H1 (cell line): ENCODE data around the gene PRRG2. TPM values are rescaled to one million over a fixed set of nuclear protein-coding genes. Genes with fewer than 3 reads are reported as not detected.

Source experiments
- CTCF ChIA-PET: fragments of 300-600 bp; sonication (Branson Sonifier 250); formaldehyde crosslinking; loops from one replicate; lab custom pipeline; 2021; ENCODE audit not compliant: partially characterized antibody; lab: Charles Lee
- POLR2A ChIA-PET: fragments of 300-600 bp; sonication (Branson Sonifier 250); formaldehyde crosslinking; loops from one replicate; lab custom pipeline; 2021; ENCODE audit warnings: inconsistent platforms; ENCODE audit not compliant: partially characterized antibody; lab: Charles Lee
- DNase-seq, 2 experiments: peaks; one replicate each; pipeline versions ENCODE4 v3.0.0 to v3.0.0-alpha.2; 2010 to 2022; ENCODE audit warnings: low spot score in 2 of 2, low read depth in 1 of 2, mixed read lengths in 1 of 2
- FAIRE-seq: peaks from 2 replicates; lab custom pipeline; 2011; peaks lifted over from hg19 to GRCh38; lab: Jason Lieb, UNC
- H2AFZ ChIP-seq: 2 replicates; pipeline ENCODE4 v1.8.1; 2012; ENCODE audit warnings: low read length, inconsistent platforms
- H2AK5ac ChIP-seq: 2 replicates; pipeline ENCODE4 v1.6.1; 2013; ENCODE audit warnings: low read depth, low read length
- H2BK120ac ChIP-seq: replicated peaks from 2 replicates; pipeline ENCODE3; 2013; ENCODE audit warnings: low read depth, low read length, inconsistent platforms
- H2BK12ac ChIP-seq: 2 replicates; pipeline ENCODE4 v1.6.1; 2013; ENCODE audit warnings: low read depth, low read length
- H2BK15ac ChIP-seq: 2 replicates; pipeline ENCODE4 v1.6.1; 2013; ENCODE audit warnings: low read length
- H2BK20ac ChIP-seq: 2 replicates; pipeline ENCODE4 v1.6.1; 2013; ENCODE audit warnings: low read length
- H2BK5ac ChIP-seq: 2 replicates; pipeline ENCODE4 v1.6.1; 2013; ENCODE audit warnings: low read depth, low read length
- H3K14ac ChIP-seq: 2 replicates; pipeline ENCODE4 v1.6.1; 2013; ENCODE audit warnings: inconsistent platforms; ENCODE audit not compliant: insufficient read length
- H3K18ac ChIP-seq: 2 replicates; pipeline ENCODE4 v1.6.1; 2013; ENCODE audit warnings: low read length; ENCODE audit errors: extremely low read depth
- H3K23ac ChIP-seq: 2 replicates; pipeline ENCODE4 v1.6.1; 2013; ENCODE audit warnings: inconsistent platforms; ENCODE audit not compliant: insufficient read length
- H3K23me2 ChIP-seq: 2 replicates; pipeline ENCODE4 v1.6.1; 2013; ENCODE audit warnings: low read depth, low read length
- H3K27ac ChIP-seq: 2 replicates; pipeline ENCODE4 v1.6.1; 2011; ENCODE audit warnings: low read depth, low read length, inconsistent platforms
- H3K27me3 ChIP-seq, 4 experiments: replicated peaks in 1 of 4; 1 replicate in 1 of 4; 2 replicates in 3 of 4; pipeline versions ENCODE4 v1.6.1 to v1.8.1; 2011 to 2013; ENCODE audit warnings: low read length in 3 of 4, mild to moderate bottlenecking in 3 of 4, inconsistent platforms in 2 of 4, mixed read lengths in 2 of 4, moderate library complexity in 1 of 4; ENCODE audit not compliant: control insufficient read depth in 3 of 4, insufficient read depth in 3 of 4; ENCODE audit errors: extremely low read depth in 1 of 4
- H3K36me3 ChIP-seq, 4 experiments: 2 replicates each; pipeline versions ENCODE4 v1.6.1 to v1.8.1; 2011 to 2013; ENCODE audit warnings: mild to moderate bottlenecking in 4 of 4, low read length in 3 of 4, moderate library complexity in 2 of 4, control low read depth in 1 of 4, inconsistent platforms in 1 of 4; ENCODE audit not compliant: insufficient read depth in 4 of 4, control insufficient read depth in 2 of 4
- H3K4ac ChIP-seq: replicated peaks from 2 replicates; pipeline ENCODE3; 2013; ENCODE audit warnings: low read length, low read depth, mixed read lengths, inconsistent platforms; ENCODE audit not compliant: insufficient read length
- H3K4me1 ChIP-seq, 4 experiments: replicated peaks in 1 of 4; 1 replicate in 1 of 4; 2 replicates in 3 of 4; pipeline versions ENCODE4 v1.6.1 to v1.8.1; 2011 to 2013; ENCODE audit warnings: low read length in 3 of 4, inconsistent platforms in 2 of 4, mixed read lengths in 1 of 4; ENCODE audit not compliant: insufficient read depth in 4 of 4, control insufficient read depth in 3 of 4
- H3K4me2 ChIP-seq, 2 experiments: 2 replicates each; pipeline versions ENCODE4 v1.6.1 to v1.8.1; 2011 to 2013; ENCODE audit warnings: low read depth in 2 of 2, low read length in 2 of 2, control low read depth in 1 of 2, inconsistent platforms in 1 of 2, mild to moderate bottlenecking in 1 of 2; ENCODE audit not compliant: insufficient read depth in 1 of 2
- H3K4me3 ChIP-seq, 4 experiments: fragments of 200-600, 300-600 bp in 1 of 4; sonication (generic), shearing (Covaris generic), sonication (Bioruptor Twin) in 1 of 4; 2 replicates each; pipeline versions ENCODE4 v1.5.1 to v1.8.1; 2011 to 2016; ENCODE audit warnings: low read length in 4 of 4, low read depth in 3 of 4, control low read depth in 2 of 4, inconsistent platforms in 2 of 4, mild to moderate bottlenecking in 2 of 4, mixed read lengths in 1 of 4, moderate library complexity in 1 of 4; ENCODE audit not compliant: insufficient read depth in 2 of 4; ENCODE audit errors: extremely low read depth in 1 of 4
- H3K56ac ChIP-seq: replicated peaks from 2 replicates; pipeline ENCODE3; 2013; ENCODE audit warnings: low read depth, mild to moderate bottlenecking, mixed read lengths, low read length, inconsistent platforms; ENCODE audit not compliant: insufficient read length
- H3K79me1 ChIP-seq: 2 replicates; pipeline ENCODE4 v1.6.1; 2013; ENCODE audit warnings: low read depth, low read length, control low read depth
- H3K79me2 ChIP-seq, 2 experiments: 2 replicates each; pipeline versions ENCODE4 v1.6.1 to v1.8.1; 2012 to 2013; ENCODE audit warnings: low read length in 2 of 2, mild to moderate bottlenecking in 2 of 2, inconsistent platforms in 1 of 2; ENCODE audit not compliant: insufficient read depth in 2 of 2, control insufficient read depth in 1 of 2
- H3K9ac ChIP-seq, 4 experiments: replicated peaks in 1 of 4; 1 replicate in 1 of 4; 2 replicates in 3 of 4; pipeline versions ENCODE4 v1.6.1 to v1.8.1; 2011 to 2013; ENCODE audit warnings: low read depth in 3 of 4, low read length in 3 of 4, control low read depth in 2 of 4, mild to moderate bottlenecking in 2 of 4, moderate library complexity in 2 of 4, inconsistent platforms in 1 of 4; ENCODE audit errors: extremely low read depth in 1 of 4
- H3K9me3 ChIP-seq, 2 experiments: 2 replicates each; pipeline versions ENCODE4 v1.6.1 to v1.8.1; 2012 to 2013; ENCODE audit warnings: mild to moderate bottlenecking in 2 of 2, moderate library complexity in 2 of 2, control low read depth in 1 of 2, inconsistent platforms in 1 of 2, low read depth in 1 of 2, low read length in 1 of 2, mixed read lengths in 1 of 2; ENCODE audit not compliant: insufficient read depth in 2 of 2
- H4K20me1 ChIP-seq, 2 experiments: replicated peaks in 1 of 2; 2 replicates each; pipeline versions ENCODE3 to v1.8.1; 2011 to 2013; ENCODE audit warnings: inconsistent platforms in 2 of 2, low read length in 2 of 2, mild to moderate bottlenecking in 1 of 2; ENCODE audit not compliant: insufficient read depth in 2 of 2, control insufficient read depth in 1 of 2
- H4K5ac ChIP-seq: 2 replicates; pipeline ENCODE4 v1.6.1; 2013; ENCODE audit warnings: low read length, low read depth, mixed read lengths, inconsistent platforms; ENCODE audit not compliant: insufficient read length
- H4K8ac ChIP-seq: 2 replicates; pipeline ENCODE4 v1.8.0; 2013; ENCODE audit warnings: mild to moderate bottlenecking, moderate library complexity, low read length, inconsistent platforms; ENCODE audit not compliant: insufficient read depth; ENCODE audit errors: extremely low read depth
- H4K91ac ChIP-seq: replicated peaks from 2 replicates; pipeline ENCODE3; 2013; ENCODE audit warnings: low read length, mixed read lengths, inconsistent platforms; ENCODE audit not compliant: insufficient read length
- BACH1 ChIP-seq: IDR thresholded peaks from 2 replicates; pipeline ENCODE4 v1.6.1; 2012; ENCODE audit warnings: low read length, improper control_type of control experiment
- CBX8 ChIP-seq: fragments of 300-800, 300-1000 bp; sonication (generic); IDR thresholded peaks from 2 replicates; pipeline ENCODE4 v1.7.1; 2016; ENCODE audit warnings: low read depth, low read length, borderline replicate concordance
- CREB1 ChIP-seq: IDR thresholded peaks from 2 replicates; pipeline ENCODE4 v1.6.1; 2012; ENCODE audit warnings: inconsistent platforms
- GTF2F1 ChIP-seq: IDR thresholded peaks from 2 replicates; pipeline ENCODE4 v1.6.1; 2012; ENCODE audit warnings: low read depth, low read length, improper control_type of control experiment, borderline replicate concordance
- KDM4A ChIP-seq: IDR thresholded peaks from one replicate; pipeline ENCODE4 v1.7.1; 2012; ENCODE audit warnings: low read depth, mild to moderate bottlenecking, moderate library complexity, low read length, inconsistent platforms; ENCODE audit not compliant: severe bottlenecking
- RAD21 ChIP-seq, 2 experiments: IDR thresholded peaks in 1 of 2; conservative IDR thresholded peaks in 1 of 2; 2 replicates each; pipeline ENCODE4 v1.6.1; 2011; ENCODE audit warnings: low read depth in 2 of 2, low read length in 2 of 2, improper control_type of control experiment in 1 of 2, inconsistent platforms in 1 of 2, mild to moderate bottlenecking in 1 of 2, moderate library complexity in 1 of 2
- SAP30 ChIP-seq: fragments of 300-600 bp; sonication (generic); IDR thresholded peaks from 2 replicates; pipeline ENCODE4 v1.7.1; 2012; ENCODE audit warnings: low read length, moderate library complexity, mild to moderate bottlenecking, inconsistent platforms; ENCODE audit not compliant: insufficient read depth, insufficient replicate concordance
- SIN3A ChIP-seq, 2 experiments: IDR thresholded peaks in 1 of 2; conservative IDR thresholded peaks in 1 of 2; 2 replicates each; pipeline ENCODE4 v1.6.1; 2011 to 2012; ENCODE audit warnings: low read length in 2 of 2, improper control_type of control experiment in 1 of 2, low read depth in 1 of 2, mild to moderate bottlenecking in 1 of 2
- SP2 ChIP-seq: IDR thresholded peaks from 2 replicates; pipeline ENCODE4 v1.6.1; 2012; ENCODE audit warnings: mild to moderate bottlenecking, low read length, inconsistent platforms
- SRF ChIP-seq: IDR thresholded peaks from 2 replicates; pipeline ENCODE4 v1.6.1; 2011; ENCODE audit warnings: mild to moderate bottlenecking, low read depth, low read length, moderate library complexity
- YY1 ChIP-seq: IDR thresholded peaks from 2 replicates; pipeline ENCODE4 v1.6.1; 2011; ENCODE audit warnings: low read depth, mild to moderate bottlenecking, low read length
- WGBS, 2 experiments: shearing (Covaris generic) in 1 of 2; methylation state at CpG; one replicate each; pipeline versions ENCODE4 v1.1.6 to v1.1.7; 2013 to 2015; ENCODE audit warnings: low lambda C conversion rate in 2 of 2, mixed read lengths in 2 of 2, inconsistent platforms in 1 of 2, low coverage in 1 of 2, missing lambda C conversion rate in 1 of 2; ENCODE audit not compliant: insufficient replicate concordance in 2 of 2, insufficient coverage in 1 of 2, insufficient read length in 1 of 2; ENCODE audit errors: extremely low coverage in 1 of 2, missing lambda C conversion rate in 1 of 2; 5-methylcytosine and 5-hydroxymethylcytosine counted together
- polyA plus RNA-seq, 7 experiments: library from polyadenylated mRNA; depleted of rRNA in 3 of 7; stranded (reverse) in 5 of 7; unstranded in 2 of 7; fragments of >200 nt in 5 of 7; fragments of 200-250 nt in 2 of 7; gene quantifications; 1 replicate in 5 of 7; 2 replicates in 1 of 7; 4 replicates in 1 of 7; pipeline versions ENCODE4 v1.2.1 to v1.2.3, GENCODE V29; 2011 to 2013; ENCODE audit warnings: missing spikeins in 2 of 7, mixed read lengths in 2 of 7
- total RNA-seq: library from RNA; stranded (reverse); fragmentation: NEBNext Ultra II Directional; extraction: Animal tissue kit (Norgen Biotek cat#: 25700); gene quantifications from 2 replicates; pipeline ENCODE4 v1.2.1, GENCODE V29; 2021

PRRG2 gene
- total and polyA plus RNA-seq, 2 of the 8 experiments (the other 6 are each of a cell fraction or from before 2014, with no cell fraction given): 4.1 to 5.6 TPM

GRCh38 chr19:49552749-49553148 is 28.4 kb upstream of the PRRG2 start:
- no peaks in the 10 kb centered on the region for H3K9me3 ChIP-seq
- no peak overlapping the region for H4K5ac ChIP-seq
- H3K9ac ChIP-seq: no peak overlapping the region
- H3K4ac ChIP-seq: no peak overlapping the region
- no peaks in the 10 kb centered on the region; a peak in 2 of 7 replicates for H3K27me3 ChIP-seq
- no peak overlapping the region for H3K4me3 ChIP-seq
- H2BK12ac ChIP-seq: no peak overlapping the region
- H3K79me2 ChIP-seq: no peaks in the 10 kb centered on the region
- no peak overlapping the region for H2AFZ ChIP-seq
- no peak overlapping the region for H2BK15ac ChIP-seq
- no peak overlapping the region for H2BK20ac ChIP-seq
- WGBS, 2 experiments: 93% methylated on average over 11 of the region's 11 CpGs; no CpG with 5 or more reads in 1 of the 2 experiments
- peaks cover 0 to 12% (median 7%) of the 10 kb centered on the region in 4 experiments; a peak in 5 of 8 replicates for H3K36me3 ChIP-seq
- no peaks in the 10 kb centered on the region; the same call in 1 of the 2 replicates for H3K79me1 ChIP-seq
- H3K23me2 ChIP-seq: peaks cover 6% of the 10 kb centered on the region
- H2BK120ac ChIP-seq: no peak overlapping the region
- POLR2A ChIA-PET: interaction anchor here (0.6 to 4.1 kb wide), 7 partner anchors 12 to 36 kb away, joined by 3 to 17 read pairs (median 4); partner anchors contain the start of gene RCN3
- H3K18ac ChIP-seq: no peak overlapping the region
- no peak overlapping the region for H4K8ac ChIP-seq
- FAIRE-seq: no peak
- no peak for DNase-seq
- no peak overlapping the region for H3K56ac ChIP-seq
- H3K4me1 ChIP-seq: peaks cover 5 to 17% (median 10%) of the 10 kb centered on the region in 4 experiments
- no peak overlapping the region for H4K91ac ChIP-seq
- CTCF ChIA-PET: interaction anchor here (1.0 to 18.1 kb wide), 6 partner anchors 14 to 77 kb away, joined by 3 to 240 read pairs (median 4); no protein-coding TSS in a partner anchor
- peaks cover 0 to 8% of the 10 kb centered on the region in 2 experiments for H4K20me1 ChIP-seq
- no peak overlapping the region for H3K23ac ChIP-seq
- no peak overlapping the region for H2AK5ac ChIP-seq
- H2BK5ac ChIP-seq: no peak overlapping the region
- H3K14ac ChIP-seq: no peak overlapping the region
- no peak overlapping the region for H3K4me2 ChIP-seq
- H3K27ac ChIP-seq: no peak overlapping the region
- no peak for TF ChIP-seq CBX8
- TF ChIP-seq BACH1: no peak
- TF ChIP-seq SAP30: no peak
- TF ChIP-seq CREB1: no peak
- no peak for TF ChIP-seq SRF
- TF ChIP-seq SIN3A (conservative IDR thresholded peaks at IDR 0.05 in 1 of 2, IDR thresholded peaks at IDR 0.05 in 1 of 2; ENCODE audit: low read depth in 1 of 2, low read length in 2 of 2): no peak
- TF ChIP-seq KDM4A: no peak
- TF ChIP-seq RAD21 (IDR thresholded peaks at IDR 0.05 in 1 of 2, conservative IDR thresholded peaks at IDR 0.05 in 1 of 2; ENCODE audit: low read depth in 2 of 2, low read length in 2 of 2): no peak
- TF ChIP-seq YY1: no peak
- no peak for TF ChIP-seq SP2
- no peak for TF ChIP-seq GTF2F1
